Peyer's patch (tissue), 4 donors: ENCODE results near the gene KLHDC9. TPM values are rescaled to one million over a fixed set of nuclear protein-coding genes. Genes with fewer than 3 reads are reported as not detected.

ENCODE experiments used
- DNase-seq, 3 donors: peaks; one replicate each; pipeline ENCODE4 v3.0.0-alpha.2; 2017 to 2019
- H3K27ac ChIP-seq, 4 donors: fragments of 200-600 bp; sonication (generic); one replicate each; pipeline ENCODE4 v1.5.1; 2016 to 2019
- H3K27me3 ChIP-seq, 2 donors: fragments of 200-600 bp; sonication (generic); one replicate each; pipeline ENCODE4 v1.5.1; 2019
- H3K36me3 ChIP-seq, 3 donors: fragments of 200-600 bp; sonication (generic); one replicate each; pipeline ENCODE4 v1.5.1; 2016 to 2019
- H3K4me1 ChIP-seq, 4 donors: fragments of 200-600 bp; sonication (generic); one replicate each; pipeline ENCODE4 v1.5.1; 2016 to 2019
- H3K4me3 ChIP-seq, 4 donors: fragments of 200-600 bp; sonication (generic); 1 replicate in 3 of 4; 2 replicates in 1 of 4; pipeline ENCODE4 v1.5.1; 2016 to 2019; ENCODE audit warnings: mild to moderate bottlenecking in 1 of 4
- H3K9me3 ChIP-seq, 4 donors: fragments of 200-600 bp; sonication (generic); one replicate each; pipeline ENCODE4 v1.5.1; 2016 to 2019; ENCODE audit warnings: mild to moderate bottlenecking in 1 of 4
- CTCF ChIP-seq, 6 experiments: fragments of 450-650 bp in 4 of 6; fragments of 200-600 bp in 2 of 6; sonication (generic) in 1 of 6; IDR thresholded peaks; one replicate each; pipeline ENCODE4 v1.5.1; 2017 to 2019; ENCODE audit warnings: antibody characterized with exemption in 6 of 6, mild to moderate bottlenecking in 3 of 6, moderate library complexity in 1 of 6
- POLR2A ChIP-seq, 2 donors: fragments of 450-650 bp; IDR thresholded peaks; one replicate each; pipeline ENCODE4 v1.5.1; 2017; ENCODE audit warnings: antibody characterized with exemption in 2 of 2, mild to moderate bottlenecking in 2 of 2, moderate library complexity in 2 of 2
- total RNA-seq, 4 donors: library from RNA; depleted of rRNA; stranded (reverse); fragments of >200 nt; gene quantifications; one replicate each; pipeline ENCODE4 v1.1.0, GENCODE V29; 2016

Gene KLHDC9
- total RNA-seq, 4 donors from 2014 or later: 2.1 to 4.8 (median 2.4) TPM; not detected in 1

GRCh38 chr1:161133220-161133740 is 35.1 kb downstream of the KLHDC9 start:
- H3K27me3 ChIP-seq: no peaks in the 10 kb centered on the region
- no peaks in the 10 kb centered on the region for H3K9me3 ChIP-seq
- DNase-seq: no peak
- peak overlapping the region; percentile 91 to 96 (median 94) for H3K27ac ChIP-seq
- TF ChIP-seq POLR2A (IDR thresholded peaks at IDR 0.05) (no peak), CTCF (IDR thresholded peaks at IDR 0.05) (peak in 1 of 6 experiments; percentile 2)
- peaks cover 0 to 24% (median 10%) of the 10 kb centered on the region in 4 donors for H3K4me1 ChIP-seq
- H3K4me3 ChIP-seq: peak overlapping the region; percentile 72 to 98 (median 82)
- H3K36me3 ChIP-seq: peaks cover 0 to 13% (median 0%) of the 10 kb centered on the region in 3 donors

- no peaks in the 10 kb centered on the region for H3K9me3 ChIP-seq
- peaks cover 0 to 9% (median 5%) of the 10 kb centered on the region in 4 donors for H3K4me1 ChIP-seq
- no peak for DNase-seq
- H3K36me3 ChIP-seq: no peaks in the 10 kb centered on the region
- H3K27me3 ChIP-seq: no peaks in the 10 kb centered on the region
- H3K4me3 ChIP-seq: no peak overlapping the region
- TF ChIP-seq CTCF (IDR thresholded peaks at IDR 0.05): no peak
- no peak for TF ChIP-seq POLR2A (IDR thresholded peaks at IDR 0.05)
- H3K27ac ChIP-seq: no peak overlapping the region
Observed at GRCh38 chr1:161137881-161138280, 39.7 kb downstream of the KLHDC9 start.

GRCh38 chr1:161138431-161138830 is 40.3 kb downstream of the KLHDC9 start:
- no peaks in the 10 kb centered on the region for H3K27me3 ChIP-seq
- no peak for DNase-seq
- no peaks in the 10 kb centered on the region for H3K9me3 ChIP-seq
- TF ChIP-seq CTCF (IDR thresholded peaks at IDR 0.05): no peak
- no peak for TF ChIP-seq POLR2A (IDR thresholded peaks at IDR 0.05)
- H3K27ac ChIP-seq: no peak overlapping the region
- H3K36me3 ChIP-seq: no peaks in the 10 kb centered on the region
- H3K4me1 ChIP-seq: peaks cover 0 to 9% (median 5%) of the 10 kb centered on the region in 4 donors
- no peak overlapping the region for H3K4me3 ChIP-seq

- TF ChIP-seq POLR2A (IDR thresholded peaks at IDR 0.05): no peak
- peak in 4 of 6 experiments; percentile 45 to 60 (median 55) for TF ChIP-seq CTCF (IDR thresholded peaks at IDR 0.05)
- H3K4me1 ChIP-seq: no peaks in the 10 kb centered on the region
- DNase-seq: peak in 2 of 3 donors; percentile 44 to 68
- H3K27me3 ChIP-seq: no peaks in the 10 kb centered on the region
- H3K9me3 ChIP-seq: no peaks in the 10 kb centered on the region
- H3K27ac ChIP-seq: no peak overlapping the region
- H3K36me3 ChIP-seq: no peaks in the 10 kb centered on the region
- no peak overlapping the region for H3K4me3 ChIP-seq
Observed at GRCh38 chr1:161139766-161140165, 41.6 kb downstream of the KLHDC9 start.

- H3K27ac ChIP-seq: no peak overlapping the region
- H3K27me3 ChIP-seq: no peaks in the 10 kb centered on the region
- no peaks in the 10 kb centered on the region for H3K9me3 ChIP-seq
- H3K4me3 ChIP-seq: no peak overlapping the region
- no peak for DNase-seq
- TF ChIP-seq CTCF (IDR thresholded peaks at IDR 0.05): no peak
- TF ChIP-seq POLR2A (IDR thresholded peaks at IDR 0.05): no peak
- H3K36me3 ChIP-seq: no peaks in the 10 kb centered on the region
- H3K4me1 ChIP-seq: no peaks in the 10 kb centered on the region
Observed at GRCh38 chr1:161140755-161141400, 42.7 kb downstream of the KLHDC9 start.
